Esophagus squamous epithelium (tissue), 4 donors: ENCODE results near the gene FLT1.

Experiments used
- POLR2A ChIP-seq, 4 donors: fragments of 450-650 bp; IDR thresholded peaks; one replicate each; pipeline ENCODE4 v1.6.1; 2017; ENCODE audit warnings: antibody characterized with exemption in 4 of 4, mild to moderate bottlenecking in 4 of 4, moderate library complexity in 3 of 4
- TF ChIP-seq, protein P1 (sequence below), 6 experiments: fragments of 450-650 bp in 4 of 6; fragments of 200-600 bp in 2 of 6; sonication (generic) in 2 of 6; IDR thresholded peaks; one replicate each; pipeline ENCODE4 v1.5.1; 2016 to 2019; ENCODE audit warnings: antibody characterized with exemption in 6 of 6, mild to moderate bottlenecking in 4 of 6, moderate library complexity in 4 of 6

DNA sequence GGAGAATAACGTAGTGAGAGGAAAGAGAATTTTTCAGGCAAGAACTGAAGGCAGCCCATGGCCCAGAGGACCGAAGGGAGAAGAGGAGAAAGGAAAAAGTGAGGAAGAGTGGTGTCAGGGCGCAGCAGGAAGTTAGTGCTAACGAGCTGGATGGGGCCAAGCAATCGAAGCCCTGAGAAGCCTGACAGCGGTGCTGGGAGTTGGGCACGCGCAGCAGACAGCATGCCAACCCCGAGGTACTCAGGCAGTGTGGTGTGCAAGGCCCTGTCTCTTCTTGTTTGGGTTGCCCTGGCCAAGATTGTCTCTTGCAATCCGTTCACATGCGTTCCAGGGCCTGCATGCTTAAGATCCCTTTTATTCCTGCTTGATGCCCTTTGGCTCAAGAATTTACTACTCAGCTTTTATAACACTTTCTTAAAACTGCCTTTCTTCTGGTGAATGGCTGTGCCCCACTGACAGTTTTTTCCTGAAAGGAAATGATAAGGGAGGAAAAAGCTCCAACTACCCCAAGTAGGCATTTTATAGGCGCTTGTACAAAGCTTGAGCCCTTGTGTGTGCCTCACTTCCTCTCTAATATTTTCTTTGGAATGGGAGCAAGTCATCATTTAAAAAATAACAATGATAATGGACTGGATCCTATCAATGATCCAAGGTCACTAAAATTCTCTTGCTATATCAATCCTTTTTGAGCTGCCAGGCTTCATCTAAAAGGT is 115.4 kb downstream of the FLT1 start:
- TF ChIP-seq, protein P1, sequence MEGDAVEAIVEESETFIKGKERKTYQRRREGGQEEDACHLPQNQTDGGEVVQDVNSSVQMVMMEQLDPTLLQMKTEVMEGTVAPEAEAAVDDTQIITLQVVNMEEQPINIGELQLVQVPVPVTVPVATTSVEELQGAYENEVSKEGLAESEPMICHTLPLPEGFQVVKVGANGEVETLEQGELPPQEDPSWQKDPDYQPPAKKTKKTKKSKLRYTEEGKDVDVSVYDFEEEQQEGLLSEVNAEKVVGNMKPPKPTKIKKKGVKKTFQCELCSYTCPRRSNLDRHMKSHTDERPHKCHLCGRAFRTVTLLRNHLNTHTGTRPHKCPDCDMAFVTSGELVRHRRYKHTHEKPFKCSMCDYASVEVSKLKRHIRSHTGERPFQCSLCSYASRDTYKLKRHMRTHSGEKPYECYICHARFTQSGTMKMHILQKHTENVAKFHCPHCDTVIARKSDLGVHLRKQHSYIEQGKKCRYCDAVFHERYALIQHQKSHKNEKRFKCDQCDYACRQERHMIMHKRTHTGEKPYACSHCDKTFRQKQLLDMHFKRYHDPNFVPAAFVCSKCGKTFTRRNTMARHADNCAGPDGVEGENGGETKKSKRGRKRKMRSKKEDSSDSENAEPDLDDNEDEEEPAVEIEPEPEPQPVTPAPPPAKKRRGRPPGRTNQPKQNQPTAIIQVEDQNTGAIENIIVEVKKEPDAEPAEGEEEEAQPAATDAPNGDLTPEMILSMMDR (IDR thresholded peaks at IDR 0.05): no peak
- TF ChIP-seq POLR2A (IDR thresholded peaks at IDR 0.05): no peak
